ENCODE results near the gene POU4F3.
A peak's percentile ranks its signal among the peaks of the same experiment; 100 is the strongest.

The POU4F3 gene

GRCh38 chr5:146340260-146341081, 1.8 kb downstream of the POU4F3 start:
- peak; percentile 30 for DNase-seq (ENCODE audit: low spot score)

- no peak for DNase-seq (ENCODE audit: low spot score)
Observed at GRCh38 chr5:146341854-146342253, 3.2 kb downstream of the POU4F3 start.

GRCh38 chr5:146342519-146342881, 3.9 kb downstream of the POU4F3 start:
- no peak for DNase-seq (ENCODE audit: low spot score)

GRCh38 chr5:146342882-146343865, 4.5 kb downstream of the POU4F3 start:
- DNase-seq (ENCODE audit: low spot score) = no peak

- no peak for DNase-seq (ENCODE audit: low spot score)
Observed at GRCh38 chr5:146344155-146345118, 5.8 kb downstream of the POU4F3 start.

GRCh38 chr5:146345240-146345577, 6.6 kb downstream of the POU4F3 start:
- no peak for DNase-seq (ENCODE audit: low spot score)

GRCh38 chr5:146345578-146346366, 7.1 kb downstream of the POU4F3 start:
- no peak for DNase-seq (ENCODE audit: low spot score)

GRCh38 chr5:146357126-146357525, 18.5 kb downstream of the POU4F3 start:
- DNase-seq (ENCODE audit: low spot score) = no peak

GRCh38 chr5:146359836-146360235, 21.2 kb downstream of the POU4F3 start:
- no peak for DNase-seq (ENCODE audit: low spot score)

GRCh38 chr5:146363161-146363874, 24.7 kb downstream of the POU4F3 start:
- DNase-seq (ENCODE audit: low spot score) = no peak

GRCh38 chr5:146365618-146366017, 27.0 kb downstream of the POU4F3 start:
- no peak for DNase-seq (ENCODE audit: low spot score)

GRCh38 chr5:146366904-146367303, 28.3 kb downstream of the POU4F3 start:
- no peak for DNase-seq (ENCODE audit: low spot score)

GRCh38 chr5:146368137-146368536, 29.5 kb downstream of the POU4F3 start:
- DNase-seq (ENCODE audit: low spot score) = no peak

GRCh38 chr5:146369691-146370090, 31.1 kb downstream of the POU4F3 start:
- no peak for DNase-seq (ENCODE audit: low spot score)

GRCh38 chr5:146376821-146377220, 38.2 kb downstream of the POU4F3 start:
- DNase-seq (ENCODE audit: low spot score) = no peak

- no peak for DNase-seq (ENCODE audit: low spot score)
Observed at GRCh38 chr5:146378986-146379385, 40.3 kb downstream of the POU4F3 start.

GRCh38 chr5:146380714-146381113, 42.1 kb downstream of the POU4F3 start:
- DNase-seq (ENCODE audit: low spot score) = no peak

- DNase-seq (ENCODE audit: low spot score) = no peak
Observed at GRCh38 chr5:146388386-146388785, 49.7 kb downstream of the POU4F3 start.

GRCh38 chr5:146390469-146390868, 51.8 kb downstream of the POU4F3 start:
- DNase-seq (ENCODE audit: low spot score) = no peak

Data from activated CD4-positive, alpha-beta T cell treated with anti-CD3 and anti-CD28 coated beads, Interleukin-2, Interleukin-4, amounts not matched to agents 100 ng/mL and 50 ng/mL, durations not matched to agents 16 hours and 8 hours (primary cell).